ENCODE measurements around the gene NSD1.
A peak's percentile ranks its signal among the peaks of the same experiment; 100 is the strongest.

NSD1 gene

DNA sequence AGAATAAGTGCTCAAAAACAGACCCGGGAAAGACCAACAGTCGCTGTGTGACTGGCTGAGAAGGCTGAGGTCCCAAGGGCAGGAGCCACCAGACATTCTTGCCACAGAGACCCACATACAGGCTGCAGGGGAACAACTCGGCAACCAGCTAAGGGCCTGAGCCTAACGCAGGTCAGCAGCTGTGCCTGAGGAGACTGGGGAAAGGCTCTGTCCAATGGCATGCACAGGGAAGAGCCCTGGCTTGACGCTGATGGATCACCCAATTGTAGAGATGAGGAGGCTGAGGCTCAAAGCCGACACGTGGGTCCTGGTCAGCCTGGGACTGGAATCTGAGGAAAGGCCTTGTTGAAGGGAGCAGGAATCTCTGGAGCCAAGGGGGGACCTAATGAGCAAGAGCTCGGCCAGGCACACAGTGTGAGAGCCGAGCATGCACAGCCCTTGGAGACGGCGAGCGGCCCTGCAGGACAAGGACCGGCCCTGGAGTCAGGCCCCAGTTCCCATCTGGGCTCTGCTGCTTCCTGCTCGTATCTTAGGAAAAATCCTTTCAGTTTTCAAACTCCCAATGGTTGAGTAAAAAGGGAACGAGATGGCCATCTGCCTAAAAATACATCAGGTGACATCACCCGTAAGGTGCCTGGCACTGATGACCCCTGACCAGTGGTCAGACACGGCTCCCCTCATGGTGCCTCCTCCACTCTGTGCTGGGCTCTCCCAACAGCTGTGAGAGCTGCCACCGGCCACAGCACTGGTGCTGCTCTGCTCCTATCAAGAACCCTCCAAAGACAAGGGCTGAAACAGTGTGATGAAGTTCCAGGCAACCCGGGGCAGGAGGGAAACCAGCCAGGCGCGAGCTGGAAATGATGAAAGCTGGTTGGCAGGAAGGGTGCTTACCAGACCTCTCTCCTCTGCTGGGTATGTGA is 201.5 kb downstream of the NSD1 start:
- H3K27me3 ChIP-seq (ENCODE audit: control insufficient read depth in 1 of 2, insufficient read depth in 1 of 2, low read length in 2 of 2): no peaks in the 10 kb centered on the region
- H3K4me2 ChIP-seq (ENCODE audit: low read length, poor library complexity, severe bottlenecking): no peak overlapping the region
- no peak overlapping the region for H2AK5ac ChIP-seq (ENCODE audit: low read length, severe bottlenecking)
- peaks cover 63% of the 10 kb centered on the region for H3K79me1 ChIP-seq (replicated peaks; ENCODE audit: low read length, poor library complexity, severe bottlenecking)
- no peak overlapping the region for H3K4me3 ChIP-seq (ENCODE audit: insufficient read depth in 1 of 2, low read depth in 1 of 2, low read length in 2 of 2)
- no peak overlapping the region for H3K23ac ChIP-seq (ENCODE audit: low read length in 2 of 2)
- WGBS: 96% methylated on average over 20 of the region's 21 CpGs
- no peak overlapping the region for H2BK120ac ChIP-seq (ENCODE audit: low read depth, low read length)
- H3K18ac ChIP-seq (ENCODE audit: low read depth in 1 of 2, low read length in 2 of 2): no peak overlapping the region
- no peak overlapping the region for H3K9ac ChIP-seq (ENCODE audit: low read length)
- no peak for DNase-seq
- H3K4ac ChIP-seq (ENCODE audit: low read depth in 1 of 2, low read length in 2 of 2): no peak overlapping the region
- no peak overlapping the region for H2BK12ac ChIP-seq (ENCODE audit: low read length in 2 of 2)
- no peaks in the 10 kb centered on the region for H3K9me3 ChIP-seq (ENCODE audit: control insufficient read depth, low read length)
- no peak overlapping the region for H4K91ac ChIP-seq (ENCODE audit: low read length)
- no peak overlapping the region for H3K27ac ChIP-seq (ENCODE audit: low read length, poor library complexity, severe bottlenecking)
- no peak overlapping the region for H2BK15ac ChIP-seq (ENCODE audit: low read depth, poor library complexity, severe bottlenecking)
- no peak overlapping the region for H4K8ac ChIP-seq (ENCODE audit: low read length)
- no peak overlapping the region for H2AFZ ChIP-seq (ENCODE audit: low read depth, low read length)
- H2BK5ac ChIP-seq (ENCODE audit: low read depth, low read length, poor library complexity, severe bottlenecking): no peak overlapping the region
- peaks cover 83 to 94% of the 10 kb centered on the region in 2 experiments for H3K36me3 ChIP-seq (ENCODE audit: control insufficient read depth in 1 of 2, insufficient read depth in 2 of 2, low read depth in 1 of 2, low read length in 2 of 2)
- H3K4me1 ChIP-seq (ENCODE audit: control insufficient read depth, insufficient read depth, low read depth, low read length): peaks cover 2% of the 10 kb centered on the region
- no peak overlapping the region for H3K14ac ChIP-seq (ENCODE audit: low read length in 2 of 2)

DNA sequence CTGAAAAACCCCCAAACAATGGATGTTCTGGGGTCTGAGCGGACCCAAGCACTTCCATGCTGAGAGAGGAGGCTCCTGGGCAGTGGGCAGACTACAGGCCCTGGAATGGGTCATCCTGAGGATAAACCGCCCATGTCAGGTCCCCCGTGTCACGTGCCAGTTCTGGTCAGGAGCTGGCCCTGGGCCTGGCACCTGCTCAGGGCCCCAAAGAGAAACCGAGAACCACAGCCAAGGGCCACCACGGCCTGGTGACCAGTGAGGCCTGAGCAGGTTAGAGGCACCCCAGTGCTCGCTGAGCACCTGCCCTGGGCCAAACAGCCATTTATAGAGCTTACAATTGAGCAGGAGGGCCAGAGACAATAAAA is 202.1 kb downstream of the NSD1 start:
- no peak overlapping the region for H2AK5ac ChIP-seq (ENCODE audit: low read length, severe bottlenecking)
- no peak overlapping the region for H3K18ac ChIP-seq (ENCODE audit: low read depth in 1 of 2, low read length in 2 of 2)
- no peak for DNase-seq

DNA sequence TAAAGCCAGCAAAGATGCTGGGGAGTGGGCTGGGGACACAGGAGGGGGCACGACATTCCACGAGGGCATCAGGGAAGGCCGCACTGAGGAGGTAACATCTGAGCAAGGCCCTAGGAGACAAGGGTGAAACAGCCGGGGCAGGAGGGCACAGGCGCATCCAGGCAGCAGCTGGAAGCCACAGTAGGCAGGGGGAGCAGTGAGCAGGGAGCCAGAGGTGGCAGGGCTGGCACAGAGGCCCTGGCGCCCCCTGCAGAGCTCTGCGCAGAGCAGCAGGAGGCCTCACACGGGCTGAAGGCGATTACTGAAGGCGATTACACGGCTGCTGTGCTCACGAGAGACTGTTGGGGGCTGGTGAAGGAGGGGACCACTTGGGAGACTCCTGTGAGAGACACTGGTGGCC is 202.5 kb downstream of the NSD1 start:
- Histone ChIP-seq H2BK12ac (ENCODE audit: low read length in 2 of 2) (no peak overlapping the region), H3K23ac (ENCODE audit: low read length in 2 of 2) (no peak overlapping the region), H3K9ac (ENCODE audit: low read length) (no peak overlapping the region), H3K18ac (ENCODE audit: low read depth in 1 of 2, low read length in 2 of 2) (no peak overlapping the region), H2BK120ac (ENCODE audit: low read depth, low read length) (no peak overlapping the region), H3K4me3 (ENCODE audit: insufficient read depth in 1 of 2, low read depth in 1 of 2, low read length in 2 of 2) (no peak overlapping the region), H4K8ac (ENCODE audit: low read length) (no peak overlapping the region), H3K4me1 (ENCODE audit: control insufficient read depth, insufficient read depth, low read depth, low read length) (peaks cover 2% of the 10 kb centered on the region), H2BK5ac (ENCODE audit: low read depth, low read length, poor library complexity, severe bottlenecking) (no peak overlapping the region), H4K91ac (ENCODE audit: low read length) (no peak overlapping the region), H3K4me2 (ENCODE audit: low read length, poor library complexity, severe bottlenecking) (no peak overlapping the region), H3K27me3 (ENCODE audit: control insufficient read depth in 1 of 2, insufficient read depth in 1 of 2, low read length in 2 of 2) (no peaks in the 10 kb centered on the region), H3K9me3 (ENCODE audit: control insufficient read depth, low read length) (no peaks in the 10 kb centered on the region), H3K4ac (ENCODE audit: low read depth in 1 of 2, low read length in 2 of 2) (no peak overlapping the region), H3K36me3 (ENCODE audit: control insufficient read depth in 1 of 2, insufficient read depth in 2 of 2, low read depth in 1 of 2, low read length in 2 of 2) (peaks cover 73 to 83% of the 10 kb centered on the region in 2 experiments), H2AK5ac (ENCODE audit: low read length, severe bottlenecking) (no peak overlapping the region), H3K27ac (ENCODE audit: low read length, poor library complexity, severe bottlenecking) (no peak overlapping the region), H3K14ac (ENCODE audit: low read length in 2 of 2) (no peak overlapping the region), H3K79me1 (replicated peaks; ENCODE audit: low read length, poor library complexity, severe bottlenecking) (peaks cover 64% of the 10 kb centered on the region), H2AFZ (ENCODE audit: low read depth, low read length) (no peak overlapping the region), H2BK15ac (ENCODE audit: low read depth, poor library complexity, severe bottlenecking) (no peak overlapping the region)
- 84% methylated on average over 12 of the region's 12 CpGs for whole genome bisulfite sequencing
- DNase-seq: peak; percentile 13

More for the DNA sequence above, 202.1 kb downstream of the NSD1 start:
- Histone ChIP-seq H3K14ac (ENCODE audit: low read length in 2 of 2) (no peak overlapping the region), H4K8ac (ENCODE audit: low read length) (no peak overlapping the region), H2BK5ac (ENCODE audit: low read depth, low read length, poor library complexity, severe bottlenecking) (no peak overlapping the region), H3K9ac (ENCODE audit: low read length) (no peak overlapping the region), H3K23ac (ENCODE audit: low read length in 2 of 2) (no peak overlapping the region), H2AFZ (ENCODE audit: low read depth, low read length) (no peak overlapping the region), H3K4me2 (ENCODE audit: low read length, poor library complexity, severe bottlenecking) (no peak overlapping the region), H3K4me3 (ENCODE audit: insufficient read depth in 1 of 2, low read depth in 1 of 2, low read length in 2 of 2) (no peak overlapping the region), H2BK120ac (ENCODE audit: low read depth, low read length) (no peak overlapping the region), H3K27ac (ENCODE audit: low read length, poor library complexity, severe bottlenecking) (no peak overlapping the region), H3K36me3 (ENCODE audit: control insufficient read depth in 1 of 2, insufficient read depth in 2 of 2, low read depth in 1 of 2, low read length in 2 of 2) (peaks cover 77 to 87% of the 10 kb centered on the region in 2 experiments), H2BK12ac (ENCODE audit: low read length in 2 of 2) (no peak overlapping the region), H3K4me1 (ENCODE audit: control insufficient read depth, insufficient read depth, low read depth, low read length) (peaks cover 2% of the 10 kb centered on the region), H2BK15ac (ENCODE audit: low read depth, poor library complexity, severe bottlenecking) (no peak overlapping the region), H3K27me3 (ENCODE audit: control insufficient read depth in 1 of 2, insufficient read depth in 1 of 2, low read length in 2 of 2) (no peaks in the 10 kb centered on the region), H4K91ac (ENCODE audit: low read length) (no peak overlapping the region), H3K4ac (ENCODE audit: low read depth in 1 of 2, low read length in 2 of 2) (no peak overlapping the region), H3K79me1 (replicated peaks; ENCODE audit: low read length, poor library complexity, severe bottlenecking) (peaks cover 64% of the 10 kb centered on the region), H3K9me3 (ENCODE audit: control insufficient read depth, low read length) (no peaks in the 10 kb centered on the region)
- 97% methylated on average over 7 of the region's 7 CpGs for WGBS

DNA sequence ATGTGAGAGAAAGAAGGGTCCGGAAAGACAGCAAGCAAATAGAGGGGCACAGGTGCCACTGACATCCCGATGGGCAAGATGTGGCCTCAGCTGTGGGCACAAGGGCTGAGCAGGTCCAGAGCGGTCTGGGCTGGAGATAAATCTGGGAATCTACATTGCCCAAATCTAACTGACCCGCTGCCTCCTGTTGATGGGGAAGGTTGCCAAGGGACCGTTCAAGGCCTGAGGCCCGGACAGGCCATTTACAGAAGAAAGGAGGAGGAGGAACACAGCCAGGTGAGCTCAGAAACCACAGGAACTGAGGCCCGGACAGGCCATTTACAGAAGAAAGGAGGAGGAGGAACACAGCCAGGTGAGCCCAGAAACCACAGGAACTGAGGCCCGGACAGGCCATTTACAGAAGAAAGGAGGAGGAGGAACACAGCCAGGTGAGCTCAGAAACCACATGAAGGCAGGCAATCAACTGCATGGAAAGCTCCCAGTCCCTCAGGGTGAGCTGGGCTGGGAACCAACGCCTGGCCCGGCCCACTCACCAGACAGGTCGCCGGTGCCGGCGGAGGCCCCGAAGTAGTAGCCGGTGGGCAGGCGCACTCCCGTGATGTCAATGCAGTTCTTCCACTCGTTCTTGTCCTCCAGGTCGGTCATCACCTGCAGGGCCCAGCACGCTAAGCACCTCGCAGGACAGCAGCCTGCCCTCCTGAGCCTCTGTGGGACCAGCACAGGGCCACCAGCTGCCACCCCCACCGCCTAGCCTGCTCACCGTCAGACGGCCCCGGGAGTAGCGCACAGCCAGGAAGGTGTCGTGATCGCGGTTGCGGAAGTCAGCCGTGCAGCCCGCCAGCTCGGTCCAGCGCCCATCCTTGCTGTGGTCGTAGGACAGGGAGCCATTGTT is 203.3 kb downstream of the NSD1 start:
- no peak overlapping the region for H2BK120ac ChIP-seq (ENCODE audit: low read depth, low read length)
- no peak overlapping the region for H2AK5ac ChIP-seq (ENCODE audit: low read length, severe bottlenecking)
- H3K9me3 ChIP-seq (ENCODE audit: control insufficient read depth, low read length): no peaks in the 10 kb centered on the region

More for the DNA sequence above, 203.3 kb downstream of the NSD1 start:
- H4K91ac ChIP-seq (ENCODE audit: low read length): no peak overlapping the region
- H3K18ac ChIP-seq (ENCODE audit: low read depth in 1 of 2, low read length in 2 of 2): no peak overlapping the region
- no peak overlapping the region for H3K14ac ChIP-seq (ENCODE audit: low read length in 2 of 2)
- H3K4ac ChIP-seq (ENCODE audit: low read depth in 1 of 2, low read length in 2 of 2): no peak overlapping the region
- H3K36me3 ChIP-seq (ENCODE audit: control insufficient read depth in 1 of 2, insufficient read depth in 2 of 2, low read depth in 1 of 2, low read length in 2 of 2): peaks cover 72 to 78% of the 10 kb centered on the region in 2 experiments
- H3K4me1 ChIP-seq (ENCODE audit: control insufficient read depth, insufficient read depth, low read depth, low read length): peaks cover 2% of the 10 kb centered on the region
- H3K4me2 ChIP-seq (ENCODE audit: low read length, poor library complexity, severe bottlenecking): no peak overlapping the region
- no peaks in the 10 kb centered on the region for H3K27me3 ChIP-seq (ENCODE audit: control insufficient read depth in 1 of 2, insufficient read depth in 1 of 2, low read length in 2 of 2)
- no peak overlapping the region for H3K27ac ChIP-seq (ENCODE audit: low read length, poor library complexity, severe bottlenecking)
- H4K8ac ChIP-seq (ENCODE audit: low read length): no peak overlapping the region
- no peak overlapping the region for H2BK5ac ChIP-seq (ENCODE audit: low read depth, low read length, poor library complexity, severe bottlenecking)
- no peak overlapping the region for H2BK12ac ChIP-seq (ENCODE audit: low read length in 2 of 2)
- H3K23ac ChIP-seq (ENCODE audit: low read length in 2 of 2): no peak overlapping the region
- peaks cover 59% of the 10 kb centered on the region for H3K79me1 ChIP-seq (replicated peaks; ENCODE audit: low read length, poor library complexity, severe bottlenecking)
- H2AFZ ChIP-seq (ENCODE audit: low read depth, low read length): no peak overlapping the region
- no peak overlapping the region for H2BK15ac ChIP-seq (ENCODE audit: low read depth, poor library complexity, severe bottlenecking)
- H3K9ac ChIP-seq (ENCODE audit: low read length): no peak overlapping the region
- H3K4me3 ChIP-seq (ENCODE audit: insufficient read depth in 1 of 2, low read depth in 1 of 2, low read length in 2 of 2): no peak overlapping the region
- 99% methylated on average over 36 of the region's 36 CpGs for WGBS
- no peak for DNase-seq
